Skin epidermis (tissue), 12 donors: ENCODE data around the gene GBX1.

Experiments
- H3K27ac ChIP-seq, 21 experiments: fragments of 200-600 bp; sonication (generic) in 11 of 21; one replicate each; pipeline ENCODE4 v1.5.0; 2020; ENCODE audit warnings: mild to moderate bottlenecking in 3 of 21, inconsistent platforms in 2 of 21, moderate library complexity in 2 of 21
- H3K4me3 ChIP-seq, 7 experiments: fragments of 200-600 bp; sonication (generic) in 2 of 7; one replicate each; pipeline ENCODE4 v1.5.0; 2020; ENCODE audit warnings: inconsistent platforms in 2 of 7, mild to moderate bottlenecking in 2 of 7, moderate library complexity in 1 of 7

Gene GBX1

DNA sequence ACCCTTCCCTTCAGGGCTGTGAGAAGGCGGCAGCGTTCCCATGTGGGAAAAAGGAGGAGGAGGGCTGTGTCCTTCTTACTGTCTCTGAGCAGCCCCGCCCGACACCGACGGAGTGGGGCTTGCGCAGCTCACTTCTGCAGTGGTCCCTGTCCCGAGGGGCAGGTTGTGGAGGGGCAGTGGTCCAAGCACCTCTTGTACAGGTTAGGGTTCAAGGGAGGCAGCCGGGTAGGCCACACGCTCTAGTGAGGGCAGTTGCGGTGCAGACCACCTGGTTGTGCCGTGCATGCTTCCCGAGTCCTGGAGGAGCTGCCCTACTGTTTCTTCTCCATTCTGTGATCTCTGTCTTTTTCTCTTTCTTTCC lies 48.5 kb downstream of the GBX1 start:
- Histone ChIP-seq H3K27ac (no peak overlapping the region), H3K4me3 (no peak overlapping the region)

DNA sequence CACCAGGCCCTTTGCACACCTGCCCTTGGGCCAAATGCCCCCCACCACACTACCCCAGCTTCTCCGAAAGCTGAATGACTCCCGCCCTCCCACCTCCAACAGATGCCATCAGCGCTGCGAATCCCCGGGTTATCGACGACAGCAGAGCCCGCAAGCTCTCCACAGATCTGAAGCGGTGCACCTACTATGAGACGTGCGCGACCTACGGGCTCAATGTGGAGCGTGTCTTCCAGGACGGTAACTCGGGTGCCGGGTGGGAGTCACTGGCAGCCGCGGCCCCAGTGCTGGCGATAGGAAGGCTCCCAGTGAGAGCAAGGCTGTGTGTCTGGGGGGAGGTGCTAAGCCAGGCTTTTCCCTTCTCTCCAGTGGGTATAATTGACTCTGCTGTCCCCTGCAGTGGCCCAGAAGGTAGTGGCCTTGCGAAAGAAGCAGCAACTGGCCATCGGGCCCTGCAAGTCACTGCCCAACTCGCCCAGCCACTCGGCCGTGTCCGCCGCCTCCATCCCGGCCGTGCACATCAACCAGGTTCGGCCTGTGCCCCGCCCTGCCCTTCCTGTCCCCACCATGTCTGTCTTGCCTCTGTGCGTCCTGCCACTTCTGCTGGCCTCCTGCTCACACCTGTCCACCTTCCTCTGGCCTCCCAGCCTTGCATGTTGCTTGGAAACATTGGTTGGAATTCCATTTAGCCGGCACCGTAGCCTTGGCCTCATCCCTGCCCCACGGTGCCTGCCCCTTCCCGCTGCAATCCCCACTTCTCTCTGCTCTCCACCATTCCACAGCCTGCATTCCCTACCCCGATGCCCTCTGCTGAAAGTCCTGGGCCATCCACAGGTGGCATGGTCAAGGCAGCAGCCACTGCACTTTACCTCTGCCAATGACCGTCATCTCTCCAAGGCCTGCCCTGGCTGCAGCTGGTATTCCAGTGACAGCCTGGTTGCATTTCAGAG lies 49.1 kb downstream of the GBX1 start:
- Histone ChIP-seq H3K4me3 (no peak overlapping the region), H3K27ac (peak overlapping the region in 3 of 21 experiments; percentile 81 to 87 (median 86))

DNA sequence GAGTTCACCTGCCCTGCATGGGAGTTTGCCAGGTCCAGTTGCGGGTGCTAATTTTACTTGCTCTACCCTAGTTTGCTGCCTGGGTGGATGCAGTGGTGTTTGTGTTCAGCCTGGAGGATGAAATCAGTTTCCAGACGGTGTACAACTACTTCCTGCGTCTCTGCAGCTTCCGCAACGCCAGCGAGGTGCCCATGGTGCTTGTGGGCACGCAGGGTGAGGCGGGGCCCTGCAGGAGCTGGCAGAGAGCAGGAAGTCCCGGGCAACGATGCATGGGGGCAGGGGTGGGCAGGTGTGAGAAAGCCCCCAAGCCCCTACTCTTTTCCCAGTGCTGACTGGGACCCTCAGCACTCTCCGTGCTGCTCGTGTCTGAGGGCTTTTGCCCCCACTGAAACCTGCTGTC lies 49.9 kb downstream of the GBX1 start:
- Histone ChIP-seq H3K27ac (peak overlapping the region in 9 of 21 experiments; percentile 55 to 91 (median 86)), H3K4me3 (peak overlapping the region in 4 of 7 experiments; percentile 20 to 59 (median 38))

DNA sequence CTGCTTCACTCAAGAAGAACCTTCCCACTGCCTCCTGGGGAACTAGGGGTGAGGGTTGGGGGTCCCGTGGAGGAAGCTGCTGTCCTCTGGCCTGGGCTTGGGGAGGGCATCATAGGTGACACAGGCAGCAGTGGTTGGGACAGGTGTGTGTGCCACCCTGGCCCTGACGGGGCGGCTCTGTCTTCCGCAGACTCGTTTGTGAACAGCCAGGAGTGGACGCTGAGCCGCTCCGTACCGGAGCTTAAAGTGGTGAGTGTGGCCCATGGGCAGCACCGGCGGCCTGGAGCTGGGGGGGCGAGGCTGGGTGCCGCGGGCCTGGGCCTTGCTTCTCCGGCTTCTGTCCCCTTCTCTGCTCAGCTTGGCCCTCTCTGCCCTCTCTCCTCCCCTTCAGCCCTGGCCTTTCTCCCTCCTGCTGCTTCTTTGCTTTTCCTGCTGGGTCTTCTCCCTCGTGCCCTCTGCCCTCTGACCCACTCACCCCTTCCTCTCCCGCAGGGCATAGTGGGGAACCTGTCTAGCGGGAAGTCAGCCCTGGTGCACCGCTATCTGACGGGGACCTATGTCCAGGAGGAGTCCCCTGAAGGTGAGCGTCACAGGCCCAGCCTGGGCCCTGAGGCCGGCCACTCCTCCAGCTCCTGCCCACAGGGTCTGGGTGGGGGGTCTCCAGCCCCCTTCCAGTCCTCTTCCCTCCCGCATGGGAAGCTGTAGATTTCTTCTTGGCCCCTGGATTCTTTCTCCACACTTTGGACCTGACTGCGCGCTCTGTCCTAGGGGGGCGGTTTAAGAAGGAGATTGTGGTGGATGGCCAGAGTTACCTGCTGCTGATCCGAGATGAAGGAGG lies 50.7 kb downstream of the GBX1 start:
- Histone ChIP-seq H3K4me3 (peak overlapping the region; percentile 10 to 59 (median 29)), H3K27ac (peak overlapping the region in 19 of 21 experiments; percentile 54 to 91 (median 86))

DNA sequence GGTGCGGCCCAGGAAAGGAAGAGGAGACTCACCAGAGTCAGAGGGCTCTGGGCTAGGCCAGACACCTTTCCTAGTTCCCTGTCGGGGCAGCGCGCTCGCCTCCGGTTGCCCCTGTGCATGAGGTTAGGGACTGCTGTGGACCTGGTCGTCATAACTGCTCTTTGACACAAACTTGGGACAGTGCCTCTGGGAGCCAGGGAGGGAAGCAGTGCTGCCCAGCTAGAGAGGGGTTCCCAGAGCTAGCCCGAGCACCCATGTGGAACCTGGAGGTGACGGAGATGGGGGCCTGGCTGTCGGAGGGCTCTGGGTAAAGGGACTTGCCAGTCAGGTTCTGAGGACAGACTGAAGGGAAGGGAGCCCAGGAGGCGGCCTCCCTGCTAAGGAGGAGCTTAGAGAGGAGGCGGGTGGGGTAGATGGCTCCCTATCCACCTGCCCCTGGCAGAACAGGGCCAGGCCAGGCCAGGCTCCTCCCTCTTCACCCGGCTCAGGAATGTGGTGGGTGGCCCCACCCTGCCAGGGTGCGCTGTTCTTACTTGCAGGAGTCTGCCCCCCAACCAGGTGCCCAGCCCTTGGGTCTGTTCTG lies 51.6 kb downstream of the GBX1 start:
- peak overlapping the region; percentile 25 to 59 (median 39) for H3K4me3 ChIP-seq
- peak overlapping the region; percentile 47 to 91 (median 86) for H3K27ac ChIP-seq

DNA sequence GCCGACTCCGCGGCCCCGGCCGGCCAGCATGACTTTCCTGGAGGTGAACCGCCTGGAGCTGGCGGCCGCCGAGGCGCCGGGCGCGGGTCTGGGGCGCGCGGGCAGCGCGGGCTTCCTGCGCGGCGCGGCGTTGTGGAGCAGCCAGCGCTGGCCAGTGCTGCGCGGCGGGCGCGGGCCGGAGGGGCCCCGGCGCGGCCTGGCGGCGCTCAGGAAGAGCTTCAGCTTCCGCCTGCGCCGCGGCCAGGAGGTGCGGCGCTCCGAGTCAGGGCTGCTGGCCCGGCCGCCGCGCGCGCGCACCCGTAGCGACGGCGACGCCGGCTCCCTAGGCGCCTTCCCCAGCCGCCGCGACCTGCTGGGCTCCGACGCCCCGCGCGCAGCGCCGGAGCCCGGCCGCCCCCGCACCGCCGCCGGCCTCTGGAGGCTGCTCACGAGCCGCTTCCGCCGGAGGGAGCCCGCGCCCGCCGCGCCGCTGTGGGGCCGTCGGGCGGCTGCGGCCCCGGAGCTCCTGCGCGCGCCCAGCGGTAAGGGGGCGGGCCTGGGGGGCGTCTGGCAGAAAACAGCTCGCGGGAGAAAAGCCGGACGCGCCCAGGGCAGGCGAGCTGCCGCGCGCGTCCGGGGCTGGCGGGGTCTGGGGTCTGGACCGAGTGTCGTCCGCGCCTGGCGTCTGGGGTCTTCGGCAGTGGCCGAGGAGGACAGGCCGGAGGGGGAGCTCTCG lies 52.2 kb downstream of the GBX1 start:
- H3K4me3 ChIP-seq, result peak overlapping the region; percentile 25 to 59 (median 39)
- H3K27ac ChIP-seq, result peak overlapping the region; percentile 47 to 91 (median 86)

DNA sequence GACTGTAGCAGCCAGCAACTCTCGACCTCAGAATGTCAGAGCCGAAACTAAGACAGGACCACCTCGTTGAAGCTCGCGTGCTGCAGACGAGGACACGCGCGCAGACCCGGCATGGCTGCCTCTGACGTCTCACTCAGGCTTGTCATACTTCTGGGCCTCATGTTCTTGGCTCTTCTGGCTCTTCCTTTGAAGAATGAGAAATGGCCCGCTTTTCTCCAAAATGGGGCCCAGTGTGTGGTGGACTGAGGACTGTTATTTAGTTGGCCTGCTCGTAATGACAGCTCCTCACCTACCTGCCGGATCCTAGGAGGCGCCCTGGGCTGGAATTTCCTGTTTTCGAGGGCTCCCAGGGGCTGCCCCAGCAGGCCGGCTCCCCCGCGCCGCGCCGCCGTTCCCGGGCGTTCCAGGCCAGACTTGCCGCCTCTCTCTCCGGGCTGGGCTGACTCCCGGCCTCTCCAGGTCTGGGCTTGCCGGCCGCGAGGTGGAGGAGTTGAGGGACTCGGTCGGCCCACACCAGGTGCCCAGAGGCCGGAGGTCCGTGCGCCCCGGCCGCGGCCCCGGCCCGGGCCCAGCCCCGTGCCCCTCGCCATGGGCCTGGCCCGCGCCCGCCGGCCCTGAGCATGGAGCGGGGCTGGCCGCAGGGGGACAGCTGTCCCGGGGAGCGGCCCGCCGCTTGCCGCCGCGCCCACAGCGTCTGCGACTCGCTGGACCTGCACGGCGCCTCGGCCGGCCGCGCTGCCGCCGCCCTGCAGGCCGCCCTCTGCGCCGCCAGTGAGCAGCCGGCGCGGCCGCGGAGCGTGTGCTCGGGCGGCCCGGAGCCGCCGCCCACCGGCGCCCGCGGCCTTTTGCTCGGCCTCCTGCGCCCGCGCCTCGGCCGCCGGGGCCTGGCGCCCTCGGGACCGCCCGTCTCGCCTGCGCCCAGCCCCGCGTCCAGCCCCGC lies 53.1 kb downstream of the GBX1 start:
- H3K4me3 ChIP-seq, result peak overlapping the region; percentile 4 to 59 (median 39)
- H3K27ac ChIP-seq, result peak overlapping the region in 18 of 21 experiments; percentile 13 to 91 (median 63)

DNA sequence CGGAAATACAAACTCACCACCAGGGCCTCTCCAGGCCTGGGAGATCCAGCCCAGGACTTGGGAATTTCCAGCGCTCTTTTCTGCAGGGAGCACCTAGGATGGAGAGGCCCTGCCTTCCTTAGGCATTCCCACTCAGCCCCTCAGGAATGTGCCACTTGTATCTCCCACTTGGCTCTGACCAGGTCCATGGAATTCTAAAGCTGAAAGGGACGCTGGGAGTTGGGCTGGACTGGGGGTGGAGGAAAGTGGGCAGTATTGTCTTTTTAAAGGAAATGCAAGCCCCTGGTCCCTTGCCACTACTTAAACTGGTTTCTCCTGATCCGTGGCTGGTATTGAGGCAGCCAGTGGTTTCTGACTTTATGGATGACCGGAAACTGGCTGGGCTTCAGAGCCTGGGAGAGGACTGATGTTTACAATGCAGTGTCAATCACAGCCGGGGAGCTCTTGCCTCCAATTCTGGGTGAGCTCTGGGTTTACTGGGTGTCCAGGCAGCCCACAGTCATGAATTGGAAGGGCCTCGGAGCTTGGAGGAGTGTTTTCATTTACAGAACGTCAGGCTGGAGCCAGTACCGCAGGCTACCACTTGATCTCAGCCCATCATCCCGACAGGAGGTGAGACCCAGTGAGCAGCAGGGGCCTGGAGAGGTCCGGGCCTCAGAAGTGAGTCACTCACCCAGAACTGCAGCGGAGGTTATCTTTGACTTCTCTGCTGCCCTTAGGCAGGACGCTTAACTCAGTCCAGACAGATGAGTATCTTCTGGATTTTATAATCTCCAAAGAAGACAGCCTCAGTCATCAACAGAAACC lies 53.9 kb downstream of the GBX1 start:
- peak overlapping the region in 15 of 21 experiments; percentile 13 to 91 (median 65) for H3K27ac ChIP-seq
- peak overlapping the region in 5 of 7 experiments; percentile 4 to 59 (median 12) for H3K4me3 ChIP-seq

DNA sequence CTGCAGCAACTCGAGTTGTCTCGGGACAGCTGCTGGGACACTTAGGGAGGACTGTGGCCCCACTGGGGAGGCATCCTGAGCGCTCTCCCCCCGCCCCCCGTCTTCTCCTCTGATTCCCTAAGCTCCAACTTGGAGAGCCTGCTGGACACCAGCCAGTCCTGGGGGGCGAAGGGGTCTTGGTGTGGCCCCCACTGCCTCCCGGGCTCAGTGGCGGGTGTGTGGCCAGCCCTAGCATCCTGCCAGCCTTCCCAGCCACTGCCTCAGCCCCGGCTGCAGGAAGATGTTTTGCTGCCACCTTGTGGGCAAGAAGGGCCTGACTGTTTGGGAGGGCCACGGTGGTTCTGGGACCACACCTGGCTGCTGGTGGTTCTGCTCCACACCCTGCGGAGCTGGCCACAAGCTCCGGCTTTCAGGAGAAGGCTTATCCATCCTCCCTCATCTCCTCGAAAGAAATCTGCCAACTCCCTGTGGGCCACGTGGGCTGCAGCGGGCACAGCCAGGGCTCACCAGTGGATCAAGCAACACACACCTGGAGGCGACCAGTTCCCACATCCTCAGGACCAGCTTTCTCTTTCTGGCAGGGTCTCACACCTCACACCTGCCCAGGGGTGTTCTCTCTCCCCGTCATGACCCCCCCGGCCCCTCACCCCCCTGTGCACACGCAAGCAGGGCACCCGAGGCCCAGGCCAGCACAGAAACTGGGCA lies 56.4 kb downstream of the GBX1 start:
- Histone ChIP-seq H3K4me3 (no peak overlapping the region), H3K27ac (peak overlapping the region in 1 of 21 experiments; percentile 7)

DNA sequence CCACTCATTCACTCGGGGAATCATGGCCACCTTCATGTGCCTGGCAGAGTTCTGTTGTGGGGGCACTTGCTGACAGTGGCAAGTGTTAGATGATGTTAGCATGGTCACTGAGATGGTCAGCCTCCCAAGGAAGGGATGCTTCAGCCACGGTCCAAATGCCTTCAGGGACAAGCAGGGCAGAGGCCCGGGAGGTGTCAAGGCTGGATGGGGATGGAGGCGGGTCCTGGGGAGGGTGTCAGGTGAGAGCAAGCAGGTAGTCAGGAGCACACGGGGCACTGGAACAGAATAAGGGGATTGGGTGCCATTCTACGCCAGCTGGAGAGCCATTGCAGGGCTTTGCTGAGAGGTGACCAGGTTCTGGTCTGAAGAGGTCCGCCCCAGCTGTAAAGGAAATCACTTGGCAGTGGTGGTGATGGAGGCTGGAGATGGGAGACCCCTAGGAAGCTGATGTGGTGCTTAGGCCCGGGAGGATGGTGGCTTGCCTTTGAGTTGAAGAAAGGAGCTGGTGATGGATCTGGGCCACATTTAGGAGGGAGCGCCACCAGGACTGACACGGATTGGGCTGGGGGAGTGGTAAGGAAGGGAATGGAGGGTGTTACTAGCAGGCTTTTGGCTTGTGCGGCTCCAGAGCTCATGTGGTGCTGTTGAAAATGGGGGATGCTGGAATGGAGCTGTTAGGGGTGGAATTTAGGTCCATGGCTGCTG lies 57.1 kb downstream of the GBX1 start:
- Histone ChIP-seq H3K27ac (peak overlapping the region in 1 of 21 experiments; percentile 57), H3K4me3 (no peak overlapping the region)

DNA sequence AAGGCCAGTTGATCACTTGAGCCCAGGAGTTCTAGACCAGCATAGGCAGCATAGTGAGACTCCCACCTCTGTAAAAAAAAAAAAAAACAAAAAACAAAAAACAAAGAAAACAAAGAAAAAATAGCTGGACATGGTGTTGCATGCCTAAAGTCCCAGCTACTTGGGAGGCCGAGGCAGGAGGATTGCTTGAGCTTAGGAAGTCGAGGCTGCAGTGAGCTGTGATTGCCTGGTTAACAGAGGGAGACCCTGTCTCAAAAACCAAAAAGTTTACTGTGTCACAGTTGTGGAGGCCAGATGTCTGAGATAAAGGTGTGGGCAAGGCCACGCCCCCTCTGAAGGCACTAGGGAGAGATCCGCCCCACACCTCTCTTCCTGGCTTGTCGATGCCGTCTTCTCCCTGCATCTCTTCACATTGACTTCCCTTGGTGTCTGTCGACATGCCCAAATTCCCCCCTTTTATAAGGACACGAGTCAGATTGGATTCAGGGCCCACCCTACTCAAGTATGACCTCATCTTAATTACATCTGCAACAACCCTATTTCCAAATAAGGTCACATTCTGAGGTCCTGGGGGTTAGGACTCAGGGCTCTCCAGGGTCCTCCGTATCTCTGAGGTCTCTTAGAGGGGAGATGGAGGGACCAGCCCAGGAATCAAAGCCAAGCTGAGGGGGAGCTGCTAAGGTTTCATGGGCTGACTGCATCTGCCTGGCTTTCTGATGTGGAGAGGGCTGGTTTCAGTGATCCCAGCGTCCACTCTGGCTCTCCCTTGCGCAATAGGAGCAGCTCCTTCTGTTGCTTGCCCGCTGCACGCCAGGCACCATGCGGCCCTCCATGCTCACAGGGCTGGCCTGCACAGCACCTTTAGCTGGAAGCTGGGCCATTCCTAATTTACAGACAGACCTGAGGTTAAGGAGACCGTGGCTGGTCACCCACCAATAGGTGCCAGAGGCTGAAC lies 58.1 kb downstream of the GBX1 start:
- Histone ChIP-seq H3K27ac (peak overlapping the region in 2 of 21 experiments; percentile 9 to 57), H3K4me3 (no peak overlapping the region)

DNA sequence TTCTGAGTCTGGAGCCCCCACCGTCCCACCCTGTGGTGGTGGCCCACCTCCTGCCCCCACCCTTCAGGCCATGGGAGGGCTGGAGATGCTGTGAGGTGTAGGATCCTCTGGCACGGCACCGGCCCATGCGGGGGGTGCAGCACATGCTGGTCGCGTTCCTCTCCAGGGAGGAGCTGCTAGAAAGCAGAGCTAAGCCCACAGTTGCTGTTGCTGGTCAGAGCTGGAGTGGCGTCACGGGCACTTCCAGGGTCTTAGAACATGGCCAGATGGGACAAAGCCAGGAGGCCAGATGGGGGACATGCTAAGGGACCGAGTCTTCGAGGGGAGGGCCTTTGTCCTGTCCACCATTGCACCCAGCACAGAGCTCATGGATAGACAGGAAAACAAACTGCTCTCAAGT lies 59.6 kb downstream of the GBX1 start:
- Histone ChIP-seq H3K4me3 (no peak overlapping the region), H3K27ac (peak overlapping the region in 1 of 21 experiments; percentile 4)

DNA sequence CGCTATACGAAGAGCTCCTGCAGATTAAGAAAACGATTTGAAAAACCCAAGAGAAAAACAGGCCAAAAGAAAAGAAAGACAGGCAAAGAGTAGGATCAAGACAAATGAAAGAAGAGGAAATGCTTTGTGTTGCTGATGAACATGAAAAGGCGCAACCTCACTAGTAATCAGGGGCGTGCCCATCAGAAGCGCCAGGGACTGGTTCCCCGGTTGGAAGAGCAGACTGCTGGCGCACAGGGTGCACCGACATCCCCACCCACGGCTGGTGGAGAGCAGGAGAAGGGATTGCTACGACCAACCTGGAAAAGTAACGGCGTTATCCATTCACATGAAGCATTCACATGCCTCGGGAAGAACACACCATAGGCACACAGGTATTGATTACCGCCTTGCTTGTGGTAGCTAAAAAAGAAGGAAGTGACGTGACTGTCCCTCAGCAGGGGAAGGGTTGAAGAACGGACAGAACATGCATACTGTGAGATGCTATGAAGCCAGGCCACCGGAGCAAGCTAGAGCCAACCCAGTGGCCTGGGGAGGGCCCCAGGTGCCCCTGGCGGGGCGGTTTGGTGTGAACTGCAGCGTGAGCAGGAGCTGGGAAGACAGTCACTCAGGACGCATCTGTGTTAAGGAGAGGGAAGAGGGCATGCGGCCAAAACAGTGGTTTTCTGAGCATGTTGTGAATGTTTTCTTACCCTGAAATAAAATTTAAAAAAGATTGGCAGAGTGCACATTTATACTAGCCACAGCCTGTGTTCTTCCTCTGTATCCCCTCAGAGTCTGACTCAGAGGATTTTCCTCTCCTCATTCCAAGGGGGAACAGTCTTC lies 62.9 kb downstream of the GBX1 start:
- peak overlapping the region in 2 of 21 experiments; percentile 34 to 56 for H3K27ac ChIP-seq
- H3K4me3 ChIP-seq, result no peak overlapping the region

DNA sequence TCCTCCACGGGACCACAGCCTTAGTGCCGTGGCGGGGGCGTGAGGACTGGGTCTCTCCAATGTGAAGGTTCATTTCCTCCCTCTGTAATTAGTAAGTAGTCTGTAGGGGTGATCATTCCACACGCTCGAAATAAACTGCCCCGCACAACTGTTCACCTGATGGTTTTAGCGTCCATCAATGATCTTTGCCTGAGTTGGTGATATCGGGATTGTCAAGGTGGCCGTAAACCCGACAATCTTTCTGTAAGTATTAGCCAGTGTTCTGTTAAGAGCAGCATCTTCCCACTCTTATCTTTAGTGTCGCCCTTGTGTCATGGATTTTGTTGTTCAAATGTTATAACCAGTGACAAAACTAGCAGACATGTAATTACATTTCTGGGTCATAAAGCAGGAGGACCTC lies 63.5 kb downstream of the GBX1 start:
- no peak overlapping the region for H3K4me3 ChIP-seq
- peak overlapping the region in 1 of 21 experiments; percentile 9 for H3K27ac ChIP-seq
